Regular cardiac myocyte (primary cell): ENCODE measurements around the gene FZD1. TPM values are rescaled to one million over a fixed set of nuclear protein-coding genes. Genes with fewer than 3 reads are reported as not detected.

ENCODE experiments used
- total RNA-seq: library from RNA; depleted of rRNA; stranded (reverse); fragments of >200 nt; gene quantifications from 2 replicates; pipeline ENCODE4 v1.2.3, GENCODE V29; 2014

The FZD1 gene
- total RNA-seq: 7.6 and 11.7 TPM in 2 replicates

DNA sequence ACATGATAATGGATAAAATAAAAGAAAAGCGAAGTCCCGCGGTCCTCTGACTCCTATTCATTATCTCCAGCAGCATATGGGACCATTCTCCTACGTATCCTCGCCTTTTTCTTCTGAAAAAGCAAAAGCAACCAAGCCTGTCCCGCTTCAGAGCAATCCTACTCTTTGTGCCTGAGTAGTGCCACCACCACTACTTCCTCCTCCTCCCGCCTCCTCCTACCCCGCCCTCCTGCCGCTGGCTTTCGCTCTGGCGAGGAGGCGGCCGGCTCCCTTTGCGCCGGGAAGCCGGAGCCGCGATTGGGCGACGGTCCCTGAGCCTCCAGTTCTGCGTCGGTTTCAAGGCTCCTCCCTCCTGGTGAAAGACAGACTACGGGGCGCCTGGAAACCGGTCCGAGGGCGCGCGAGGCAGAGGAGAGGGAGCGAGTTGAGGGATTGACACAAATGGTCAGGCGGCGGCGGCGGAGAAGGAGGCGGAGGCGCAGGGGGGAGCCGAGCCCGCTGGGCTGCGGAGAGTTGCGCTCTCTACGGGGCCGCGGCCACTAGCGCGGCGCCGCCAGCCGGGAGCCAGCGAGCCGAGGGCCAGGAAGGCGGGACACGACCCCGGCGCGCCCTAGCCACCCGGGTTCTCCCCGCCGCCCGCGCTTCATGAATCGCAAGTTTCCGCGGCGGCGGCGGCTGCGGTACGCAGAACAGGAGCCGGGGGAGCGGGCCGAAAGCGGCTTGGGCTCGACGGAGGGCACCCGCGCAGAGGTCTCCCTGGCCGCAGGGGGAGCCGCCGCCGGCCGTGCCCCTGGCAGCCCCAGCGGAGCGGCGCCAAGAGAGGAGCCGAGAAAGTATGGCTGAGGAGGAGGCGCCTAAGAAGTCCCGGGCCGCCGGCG, at the start of gene FZD1:
Gene FZD1 (plus strand): TSS at position 388 of the 878 bp plus-strand sequence. CDS start 448 bp downstream, at position 836.

